Globus pallidus (tissue), 1 donor: Measurements from ENCODE around the gene FAM47E.
"Not testable (repeated sequence)": the region's sequence is repeated elsewhere in the genome, so short reads cannot be mapped to it uniquely, and the experiment has no call there.

ENCODE experiments used
- DNase-seq: peaks from one replicate; pipeline ENCODE4 v3.0.0-alpha.2; 2015; ENCODE audit warnings: low spot score

The FAM47E gene

DNA sequence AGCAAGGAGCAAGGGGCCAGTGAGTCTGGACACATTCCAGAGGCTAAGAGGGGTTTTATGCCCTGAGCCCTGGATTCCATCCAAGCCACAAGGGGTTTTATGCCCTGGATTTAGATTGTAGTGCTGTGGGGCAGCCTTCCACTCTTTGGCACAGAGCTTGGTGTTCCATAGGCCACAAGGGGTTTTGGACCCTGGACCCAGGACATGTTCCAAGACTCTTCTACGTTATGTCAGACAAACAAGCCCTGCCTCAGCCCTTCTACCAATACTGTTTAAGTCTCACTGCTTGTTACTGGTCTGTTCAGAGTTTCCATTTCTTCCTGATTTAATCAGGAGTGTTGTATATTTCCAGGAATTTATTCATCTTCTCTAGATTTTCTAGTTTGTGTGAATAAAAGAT lies 25.1 kb upstream of the FAM47E start:
- no peak for DNase-seq

DNA sequence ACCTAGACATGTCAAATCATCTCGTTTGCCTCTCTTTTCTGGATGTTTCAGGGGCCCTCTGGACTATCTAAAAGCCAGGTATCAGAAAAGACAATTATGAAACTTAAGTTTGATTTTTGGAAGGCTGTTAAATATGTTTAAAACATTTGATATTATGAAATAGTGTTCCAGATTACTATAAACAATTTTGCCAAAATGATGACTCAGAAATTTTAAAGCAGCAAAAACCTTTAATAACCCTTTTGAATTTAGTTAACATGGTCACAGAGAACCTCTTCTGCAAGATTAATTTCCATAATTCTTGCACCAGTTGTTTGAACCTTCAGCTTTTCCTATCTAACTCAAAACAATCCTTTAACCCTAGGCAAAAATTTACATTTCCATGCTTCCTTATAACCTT lies 18.8 kb upstream of the FAM47E start:
- DNase-seq: no peak

DNA sequence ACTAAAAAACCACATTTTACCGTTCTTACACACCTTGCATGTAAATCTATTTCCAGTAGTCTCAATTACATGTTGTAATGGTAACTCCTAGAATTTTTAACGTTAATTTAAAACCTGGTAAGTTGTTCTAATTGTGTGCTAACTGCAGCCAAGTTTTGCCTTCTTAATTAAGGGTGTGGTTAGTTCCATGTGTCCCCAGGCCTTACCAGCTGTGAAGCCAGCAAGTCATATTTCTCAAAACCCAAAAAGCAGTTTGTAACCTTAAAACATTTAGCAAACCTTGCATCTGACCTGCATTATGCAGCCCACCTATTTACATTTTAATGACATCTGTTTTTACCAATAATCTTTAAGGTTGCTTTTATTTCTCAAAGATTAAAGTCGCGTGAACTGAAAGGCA lies 18.4 kb upstream of the FAM47E start:
- no peak for DNase-seq

DNA sequence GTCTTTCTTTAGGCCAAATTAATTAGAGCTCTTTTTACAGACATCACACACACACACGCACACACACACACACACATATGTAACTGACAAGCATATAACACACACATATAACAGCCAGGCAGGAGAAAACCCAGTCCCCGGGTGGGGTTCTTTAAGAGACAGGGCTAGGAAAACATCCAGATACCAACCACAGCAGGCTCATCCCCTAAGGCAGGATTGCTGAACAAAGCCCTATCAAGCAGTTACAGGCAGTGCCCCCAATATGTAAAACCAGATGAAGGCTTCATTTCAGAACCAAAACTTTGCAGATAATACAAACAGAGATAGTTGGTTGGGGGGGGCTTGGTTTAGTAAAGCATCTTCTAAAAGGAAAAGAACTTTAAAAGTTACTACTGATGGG lies 18.0 kb upstream of the FAM47E start:
- no peak for DNase-seq

DNA sequence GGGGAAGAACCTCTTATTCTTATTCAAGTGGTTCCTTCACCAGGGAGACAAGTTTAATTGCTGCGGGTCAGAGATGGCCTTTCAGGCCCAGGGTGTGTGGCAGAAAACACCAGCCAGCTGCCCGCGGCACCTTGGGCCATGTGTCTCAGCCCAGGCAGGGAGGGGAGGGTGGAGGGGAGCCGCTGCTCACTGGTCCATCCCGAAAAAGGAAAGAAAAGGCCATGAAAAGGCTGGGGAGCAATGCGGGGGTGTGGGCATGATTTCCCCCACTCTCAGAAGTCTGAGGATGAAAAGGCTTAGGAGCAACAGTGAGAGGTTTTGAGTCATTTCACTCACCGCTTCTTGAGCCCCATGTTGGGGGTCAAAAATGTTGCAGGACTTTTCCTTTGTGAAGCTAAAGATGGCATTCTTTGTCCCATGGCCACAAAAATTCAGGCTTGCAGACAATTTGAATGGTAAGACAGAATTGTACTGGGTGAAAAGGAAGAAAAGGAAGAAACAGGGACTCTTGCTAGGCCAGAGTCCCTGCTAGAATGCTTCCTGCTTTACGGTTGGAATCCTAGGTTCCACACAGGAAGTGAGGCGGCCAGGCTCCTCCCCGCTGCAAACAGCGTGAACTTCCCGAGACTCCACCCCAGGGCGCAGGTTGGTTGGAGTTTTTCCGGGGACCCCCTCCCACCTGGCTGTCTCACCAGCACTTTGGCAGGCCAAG lies 17.4 kb upstream of the FAM47E start:
- DNase-seq: no peak

DNA sequence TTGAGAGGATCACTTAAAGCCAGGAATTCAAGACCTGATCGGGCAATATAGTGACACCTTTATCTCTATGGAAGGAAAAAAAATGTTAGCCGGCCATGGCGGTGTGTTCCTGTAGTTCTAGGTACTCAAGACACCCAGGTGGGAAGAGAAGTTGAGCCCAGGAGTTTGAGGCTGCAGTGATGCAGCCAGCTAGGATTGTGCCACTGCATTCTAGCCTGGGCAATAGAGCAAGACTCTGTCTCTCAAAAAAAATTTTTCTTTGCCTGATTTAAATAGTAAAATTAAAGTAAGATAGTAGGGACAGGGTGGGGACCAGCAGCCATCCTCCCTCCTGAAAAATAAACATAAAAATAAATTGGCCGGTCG lies 16.9 kb upstream of the FAM47E start:
- DNase-seq: no peak

DNA sequence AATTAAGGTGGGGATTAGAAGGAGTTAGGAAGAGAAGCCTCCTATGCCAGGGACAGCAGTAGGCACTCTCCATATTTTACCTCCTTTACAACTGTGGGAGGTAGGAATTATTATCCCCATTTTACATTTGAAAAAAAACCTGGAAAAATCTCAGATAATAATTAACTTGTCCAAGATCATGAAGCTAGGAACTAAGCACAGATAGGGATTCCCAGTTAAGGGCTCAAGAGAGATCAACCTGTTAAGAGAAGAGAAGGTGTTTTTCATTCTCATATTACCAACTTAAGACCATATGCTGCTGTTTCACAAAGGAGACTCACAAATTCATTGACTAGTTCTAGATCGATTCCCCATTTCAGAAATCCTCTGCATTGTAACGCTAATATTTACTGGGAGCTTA lies 16.1 kb upstream of the FAM47E start:
- no peak for DNase-seq

DNA sequence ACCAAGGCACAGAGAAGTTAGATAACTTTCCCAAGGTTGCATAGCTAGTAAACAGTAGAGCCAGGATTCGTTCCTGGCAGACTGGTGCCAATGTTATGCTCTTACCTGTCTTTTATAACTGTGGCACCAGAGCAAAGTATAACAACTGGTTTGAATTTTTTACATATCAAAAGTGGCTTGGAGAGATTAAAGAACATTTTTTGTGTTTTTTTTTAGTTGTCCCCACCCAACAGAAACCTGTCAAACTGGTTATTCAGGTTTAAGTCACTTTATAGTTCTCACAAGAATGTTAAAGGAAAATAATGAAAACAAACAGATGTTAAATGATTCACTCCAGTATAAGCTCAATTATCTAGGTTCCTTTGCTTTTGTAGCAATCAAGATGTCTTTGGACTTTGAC lies 15.6 kb upstream of the FAM47E start:
- DNase-seq: no peak

DNA sequence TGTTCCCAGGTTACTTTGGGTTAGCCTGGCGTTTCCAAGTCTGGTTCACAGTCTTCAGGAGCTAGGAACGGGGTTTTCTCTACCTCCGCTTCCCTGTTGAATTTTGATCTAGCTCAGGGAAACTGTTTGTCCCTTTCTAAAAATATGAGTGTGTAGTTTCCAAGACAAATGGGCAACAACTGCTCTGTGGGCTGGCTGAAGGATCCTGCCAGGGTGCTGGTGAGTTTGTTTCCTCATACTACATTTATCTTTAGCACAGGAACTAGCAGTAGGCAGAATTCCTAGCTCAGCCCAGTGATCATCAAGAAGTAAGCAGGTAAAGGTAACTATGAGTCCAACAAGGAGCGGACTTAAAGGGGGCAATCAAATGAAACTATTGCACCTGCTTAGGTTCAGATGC lies 13.3 kb upstream of the FAM47E start:
- no peak for DNase-seq

DNA sequence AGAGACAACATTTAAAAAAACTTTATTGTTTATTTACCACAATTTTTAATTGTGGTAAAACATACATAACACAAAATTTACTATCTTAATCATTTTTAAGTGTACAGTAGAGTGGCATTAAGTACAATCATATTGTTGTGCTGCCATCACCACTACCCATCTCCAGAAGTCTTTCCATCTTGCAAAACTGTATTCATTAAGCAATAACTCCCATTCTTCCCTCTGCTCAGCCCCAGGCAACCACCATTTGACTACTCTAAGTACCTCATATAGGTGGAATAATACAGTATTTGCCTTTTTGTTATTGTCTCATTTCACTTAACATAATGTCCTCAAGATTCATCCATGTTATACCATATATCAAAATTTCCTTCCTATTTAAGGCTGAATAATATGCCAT lies 12.8 kb upstream of the FAM47E start:
- no peak for DNase-seq

DNA sequence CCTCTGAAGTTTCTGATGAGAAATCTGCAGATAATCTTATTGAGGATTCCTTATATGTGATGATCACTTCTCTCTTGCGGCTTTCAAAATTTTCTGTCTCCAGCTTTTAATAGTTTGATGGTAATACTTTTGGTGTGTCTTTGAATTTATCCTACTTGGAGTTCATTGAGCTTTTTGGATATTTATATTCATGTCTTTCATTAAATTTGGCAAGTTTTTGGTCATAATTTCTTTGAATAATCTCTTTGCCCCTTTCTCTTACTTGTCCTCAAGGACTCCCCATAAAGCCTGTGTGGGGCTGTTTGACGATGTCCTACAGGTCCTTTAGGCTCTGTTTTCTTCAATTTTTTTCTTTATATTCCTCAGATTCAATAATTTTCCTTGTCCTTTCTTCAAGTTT lies 11.3 kb upstream of the FAM47E start:
- DNase-seq: no peak

DNA sequence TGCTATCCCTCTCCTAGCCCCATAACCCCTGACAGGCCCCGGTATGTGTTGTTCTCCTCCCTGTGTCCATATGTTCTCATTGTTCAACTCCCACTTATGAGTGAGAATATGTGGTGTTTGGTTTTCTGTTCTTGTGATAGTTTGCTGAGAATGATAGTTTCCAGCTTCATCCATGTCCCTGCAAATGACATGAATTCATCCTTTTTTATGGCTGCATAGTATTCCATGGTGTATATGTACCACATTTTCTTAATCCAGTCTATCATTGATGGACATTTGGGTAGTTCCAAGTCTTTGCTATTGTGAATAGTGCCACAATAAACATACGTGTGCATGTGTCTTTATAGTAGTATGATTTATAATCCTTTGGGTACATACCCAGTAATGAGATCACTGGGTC lies 7.6 kb upstream of the FAM47E start:
- not testable (repeated sequence) for DNase-seq

DNA sequence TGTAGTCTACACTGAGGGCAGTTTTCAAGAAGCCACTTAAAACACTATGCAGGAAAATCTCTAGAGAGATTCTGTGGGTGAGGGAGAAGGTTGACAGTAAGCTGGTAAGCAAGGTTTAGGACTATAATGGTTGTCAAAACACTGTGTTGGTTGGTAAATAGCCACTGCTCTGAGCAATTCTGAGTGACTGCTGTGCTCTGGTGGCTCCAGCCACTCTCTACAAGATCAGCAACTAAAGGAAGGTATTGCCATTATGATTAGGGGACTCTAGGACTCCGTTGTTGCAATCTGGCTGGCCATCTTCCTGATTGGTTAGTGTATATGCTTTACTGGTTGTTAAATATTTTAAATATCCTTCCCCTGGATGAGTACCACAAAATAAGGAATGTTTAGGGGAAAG lies 5.5 kb upstream of the FAM47E start:
- DNase-seq: peak; percentile 13

DNA sequence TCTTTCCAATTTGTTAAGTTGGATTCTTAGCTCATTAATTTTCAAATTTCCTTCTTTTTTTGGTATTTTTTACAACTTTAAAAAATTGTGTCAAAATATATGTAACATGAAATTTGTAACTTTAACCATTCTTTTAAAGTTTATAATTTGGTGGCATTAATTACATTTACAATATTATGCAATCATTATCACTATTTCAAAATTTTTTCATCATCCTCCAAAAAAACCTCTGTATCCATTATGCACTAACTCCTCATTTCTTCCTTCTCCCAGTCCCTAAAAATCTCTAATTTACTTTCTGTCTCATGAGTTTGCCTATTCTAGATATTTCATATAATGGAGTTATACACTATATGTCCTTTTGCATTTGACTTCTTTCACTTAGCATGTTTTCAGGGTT lies 4.7 kb upstream of the FAM47E start:
- DNase-seq: no peak

DNA sequence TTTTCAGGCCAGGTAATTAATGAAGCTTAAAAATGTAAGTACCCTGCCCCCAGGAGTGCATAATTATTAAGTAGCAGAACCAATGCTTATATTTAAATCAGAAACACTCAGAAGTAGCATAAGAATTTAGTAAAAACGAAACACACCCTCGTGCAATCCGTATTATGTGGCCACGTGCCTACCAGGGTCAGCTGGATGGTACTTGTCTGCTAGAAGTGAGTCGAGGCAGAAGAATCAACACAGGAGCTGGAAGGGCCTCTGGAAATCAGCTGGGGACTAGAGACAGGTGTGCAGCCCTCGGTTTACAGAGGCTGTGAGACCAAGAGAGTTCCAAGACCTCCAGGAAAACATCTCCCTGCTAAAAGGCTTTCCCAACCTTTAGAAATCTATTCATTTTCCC lies 559 bp upstream of the FAM47E start:
- peak; percentile 2 for DNase-seq

DNA sequence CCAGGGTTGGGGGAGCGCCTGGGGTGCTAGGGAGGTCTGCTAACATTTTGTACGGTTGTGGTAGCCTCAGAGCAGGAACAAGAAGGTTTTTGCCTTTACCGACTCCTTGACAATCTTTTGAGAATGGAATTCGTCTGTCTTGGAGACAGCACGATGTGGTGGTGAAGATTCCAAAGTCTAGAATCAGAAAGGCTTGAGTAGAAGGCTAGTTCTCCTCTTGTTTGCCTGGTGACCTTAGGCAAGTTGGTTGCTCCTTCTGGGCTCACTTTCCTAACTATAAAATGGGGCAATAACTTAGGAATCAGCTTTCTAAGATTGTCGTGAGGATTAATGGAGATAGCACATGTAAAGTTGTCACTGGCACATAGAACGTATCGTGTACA lies 741 bp downstream of the FAM47E start:
- no peak for DNase-seq

DNA sequence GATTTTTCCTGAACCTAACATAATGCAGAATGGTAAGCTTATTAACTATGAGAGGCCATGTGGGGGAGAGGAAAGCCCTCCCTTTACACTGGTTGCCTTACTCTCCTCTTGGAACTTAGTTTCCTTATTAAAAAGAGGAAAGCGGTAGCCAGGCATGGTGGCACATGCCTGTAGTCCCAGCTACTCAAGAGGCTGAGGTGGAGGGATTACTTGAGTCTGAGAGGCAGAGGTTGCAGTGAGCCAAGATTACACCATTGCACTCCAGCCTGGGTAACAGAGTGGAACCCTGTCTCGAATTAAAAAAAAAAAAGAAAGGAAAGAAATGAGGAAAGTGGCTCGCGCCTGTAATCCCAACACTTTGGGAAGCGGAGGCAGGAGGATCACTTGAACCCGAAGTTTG lies 2.0 kb downstream of the FAM47E start:
- DNase-seq: no peak

DNA sequence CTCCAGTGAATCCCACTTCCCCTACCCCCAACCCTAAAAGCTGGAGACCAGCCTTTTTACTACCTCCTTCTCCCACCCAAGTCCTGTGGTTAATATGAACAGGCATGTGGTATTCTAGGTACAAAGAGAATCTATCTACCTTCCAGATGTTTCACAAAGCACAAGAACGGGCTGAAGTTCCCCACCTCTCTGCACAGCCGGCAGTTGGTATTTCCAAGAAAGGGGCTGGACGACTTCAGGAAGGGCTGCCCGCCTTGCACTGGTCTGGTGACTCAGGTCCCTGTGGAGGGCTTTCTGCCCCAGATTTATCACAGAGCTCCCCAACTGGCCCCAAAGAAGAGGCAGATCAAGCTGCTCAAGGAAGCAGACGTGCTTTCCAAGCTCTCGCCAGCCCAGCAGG lies 4.5 kb downstream of the FAM47E start:
- DNase-seq: no peak

DNA sequence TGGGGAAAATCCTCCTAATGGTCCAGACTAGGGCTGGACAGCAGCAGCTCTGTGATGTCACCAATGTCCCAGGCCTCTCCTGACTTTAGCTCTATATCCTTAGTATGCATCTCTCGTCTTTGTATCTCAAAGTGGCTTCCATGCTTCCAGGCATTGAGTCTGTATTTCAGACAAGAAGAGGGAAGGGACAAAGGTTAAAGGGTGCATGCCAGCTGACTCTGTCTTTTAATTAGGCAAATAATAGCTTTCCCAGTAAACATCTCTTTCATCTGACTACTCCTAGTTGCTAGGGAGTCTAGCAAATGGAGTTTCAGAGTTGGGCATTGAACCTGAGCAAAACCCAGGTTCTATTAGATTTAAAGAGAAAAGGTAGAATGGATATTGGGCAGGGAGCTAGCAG lies 5.4 kb downstream of the FAM47E start:
- no peak for DNase-seq

DNA sequence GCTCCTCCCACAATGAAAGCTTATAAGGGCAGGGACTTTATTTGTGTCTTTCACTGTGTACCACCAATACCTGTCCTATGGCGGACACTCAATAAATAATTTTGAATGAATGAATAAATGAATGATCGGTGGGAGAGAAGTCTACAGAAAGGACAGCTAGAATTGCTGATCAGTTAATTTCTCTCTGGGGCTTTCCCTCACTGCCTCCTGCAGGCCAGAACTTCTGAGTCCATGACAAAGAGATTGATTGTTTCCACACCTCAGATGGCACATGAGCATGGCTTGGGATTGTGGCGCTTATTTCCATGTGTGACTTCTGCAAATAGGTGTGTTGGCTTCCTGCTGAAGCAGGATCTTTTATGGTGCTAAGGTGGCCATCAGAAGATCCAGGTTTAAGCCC lies 6.3 kb downstream of the FAM47E start:
- peak; percentile 42 for DNase-seq

DNA sequence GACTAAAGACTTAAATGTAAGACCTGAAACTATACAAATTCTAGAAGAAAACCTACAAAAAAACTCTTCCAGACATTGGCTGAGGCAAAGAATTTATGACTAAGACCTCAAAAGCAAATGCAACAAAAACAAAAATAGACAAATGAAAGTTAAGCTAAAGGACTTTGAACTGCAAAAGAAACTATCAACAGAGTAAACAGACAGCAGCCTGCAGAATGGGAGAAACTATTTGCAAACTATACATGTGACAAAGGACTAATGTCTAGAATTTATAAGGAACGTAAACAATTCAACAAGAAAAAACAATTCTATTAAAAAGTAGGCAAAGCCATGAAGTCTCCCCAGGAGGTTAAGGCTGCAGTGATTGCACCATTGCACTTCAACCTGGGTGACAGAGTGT lies 9.1 kb downstream of the FAM47E start:
- no peak for DNase-seq

DNA sequence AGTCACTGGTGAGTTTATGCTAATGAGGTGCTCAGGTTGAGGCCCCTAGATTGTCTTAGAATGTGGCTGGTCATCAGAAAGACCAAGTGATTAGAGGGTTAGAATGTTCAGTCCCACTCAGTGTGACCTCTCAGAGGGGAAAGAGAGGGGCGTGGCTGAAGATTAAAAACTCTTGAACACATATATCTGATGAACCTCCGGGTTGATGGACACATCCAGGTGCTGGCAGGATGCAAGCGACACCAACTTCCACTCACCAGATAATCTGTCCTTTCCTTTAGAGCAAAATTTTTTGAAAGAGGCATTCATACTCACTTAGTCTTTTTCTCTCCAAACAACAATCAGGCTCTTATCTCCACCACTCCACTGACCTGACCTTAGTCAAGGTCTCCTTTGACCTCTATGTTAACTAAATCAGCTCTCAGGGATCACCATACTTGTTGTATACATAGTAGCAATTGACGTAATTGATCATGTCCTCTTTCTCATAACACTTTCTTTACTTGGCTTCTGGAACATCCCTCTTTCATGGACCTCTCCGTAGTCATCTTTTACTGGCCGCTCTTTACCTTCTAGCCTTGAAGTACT lies 14.2 kb downstream of the FAM47E start:
- DNase-seq: no peak

DNA sequence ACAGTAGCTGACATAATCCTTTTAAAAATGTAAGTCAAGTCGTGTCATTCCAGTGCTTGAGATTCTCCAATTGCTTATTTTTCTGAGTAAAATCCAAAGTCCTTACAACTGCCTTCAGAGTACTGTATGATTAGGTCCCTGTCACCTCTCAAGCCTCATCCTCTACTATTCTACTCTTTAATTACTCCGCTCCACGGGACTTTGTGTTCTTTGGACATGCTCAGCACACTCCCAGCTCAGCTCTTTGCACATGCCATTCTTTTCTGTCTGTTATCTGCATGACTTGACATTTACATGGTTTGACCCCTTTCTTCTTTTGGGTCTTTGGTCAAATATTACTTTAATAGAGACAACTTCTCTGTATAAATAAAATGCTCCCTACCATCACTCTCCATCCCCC lies 15.1 kb downstream of the FAM47E start:
- DNase-seq: no peak

DNA sequence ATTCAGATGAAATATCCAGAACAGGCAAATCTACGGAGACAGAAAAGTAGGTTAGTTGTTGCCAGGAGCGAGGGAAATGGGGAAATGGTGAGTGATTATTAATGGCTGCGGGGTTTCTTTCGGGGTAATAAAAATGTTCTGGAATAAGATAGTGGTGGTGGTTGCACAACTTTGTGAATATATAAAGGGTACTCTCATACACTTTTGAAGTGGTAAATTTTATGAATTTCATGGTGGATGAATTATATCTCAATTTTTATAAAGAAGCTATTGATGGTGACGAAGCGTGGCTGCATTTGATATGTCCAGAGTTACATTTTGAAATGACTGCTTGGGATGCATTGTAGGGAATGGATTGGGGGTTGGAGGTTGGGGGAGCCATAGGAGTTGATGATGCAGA lies 16.3 kb downstream of the FAM47E start:
- no peak for DNase-seq
